CD14-positive monocyte (primary cell): ENCODE results near the gene MGAT5B. TPM values are rescaled to one million over a fixed set of nuclear protein-coding genes. Genes with fewer than 3 reads are reported as not detected.

Experiments used
- DNase-seq, 3 donors: peaks; one replicate each; pipeline ENCODE4 v3.0.0-alpha.2; 2011 to 2022
- H2AFZ ChIP-seq: 2 replicates; pipeline ENCODE4 v1.6.0; 2012; ENCODE audit warnings: mild to moderate bottlenecking, low read depth, low read length, inconsistent platforms; ENCODE audit not compliant: insufficient read depth, poor library complexity, severe bottlenecking
- H3K27ac ChIP-seq, 2 donors: 1 replicate in 1 of 2; 2 replicates in 1 of 2; pipeline ENCODE4 v1.5.1; 2012 to 2013; ENCODE audit warnings: low read length in 2 of 2, control low read depth in 1 of 2, inconsistent platforms in 1 of 2, low read depth in 1 of 2, mild to moderate bottlenecking in 1 of 2
- H3K27me3 ChIP-seq, 2 donors: one replicate each; pipeline versions ENCODE4 v1.6.0 to v1.6.1; 2011 to 2013; ENCODE audit warnings: low read length in 2 of 2; ENCODE audit not compliant: control insufficient read depth in 2 of 2, insufficient read depth in 2 of 2
- H3K36me3 ChIP-seq, 2 donors: replicated peaks in 1 of 2; 1 replicate in 1 of 2; 2 replicates in 1 of 2; pipeline versions ENCODE4 v1.5.1 to v1.6.1; 2012 to 2013; ENCODE audit warnings: low read length in 2 of 2, control low read depth in 1 of 2, inconsistent platforms in 1 of 2, mild to moderate bottlenecking in 1 of 2; ENCODE audit not compliant: insufficient read depth in 2 of 2, control insufficient read depth in 1 of 2
- H3K4me1 ChIP-seq, 2 donors: 1 replicate in 1 of 2; 2 replicates in 1 of 2; pipeline versions ENCODE4 v1.5.1 to v1.6.1; 2012 to 2013; ENCODE audit warnings: low read length in 2 of 2, control low read depth in 1 of 2, inconsistent platforms in 1 of 2, mild to moderate bottlenecking in 1 of 2, moderate library complexity in 1 of 2; ENCODE audit not compliant: insufficient read depth in 2 of 2, control insufficient read depth in 1 of 2
- H3K4me2 ChIP-seq: replicated peaks from 2 replicates; pipeline ENCODE3; 2012; ENCODE audit warnings: low read length, moderate library complexity, mild to moderate bottlenecking; ENCODE audit not compliant: poor library complexity, severe bottlenecking; ENCODE audit errors: extremely low read depth
- H3K4me3 ChIP-seq, 3 experiments: fragments of 200-600 bp in 1 of 3; sonication (generic) in 1 of 3; replicated peaks in 1 of 3; 1 replicate in 2 of 3; 2 replicates in 1 of 3; pipeline ENCODE4 v1.5.1; 2011 to 2013; ENCODE audit warnings: low read length in 3 of 3, mild to moderate bottlenecking in 3 of 3, control low read depth in 2 of 3, low read depth in 2 of 3, inconsistent platforms in 1 of 3, moderate library complexity in 1 of 3
- H3K79me2 ChIP-seq: 2 replicates; pipeline ENCODE4 v1.6.0; 2012; ENCODE audit warnings: mild to moderate bottlenecking, control low read depth, inconsistent platforms, low read length, moderate library complexity; ENCODE audit not compliant: insufficient read depth
- H3K9ac ChIP-seq: 2 replicates; pipeline ENCODE4 v1.6.0; 2017; ENCODE audit warnings: low read length, mild to moderate bottlenecking; ENCODE audit not compliant: insufficient read depth, poor library complexity, severe bottlenecking
- H3K9me3 ChIP-seq, 2 donors: replicated peaks in 1 of 2; 1 replicate in 1 of 2; 2 replicates in 1 of 2; pipeline versions ENCODE4 v1.5.1 to v1.6.1; 2012 to 2013; ENCODE audit warnings: low read length in 2 of 2, control low read depth in 1 of 2; ENCODE audit not compliant: control insufficient read depth in 1 of 2, insufficient read depth in 1 of 2
- H4K20me1 ChIP-seq: 2 replicates; pipeline ENCODE4 v1.6.0; 2012; ENCODE audit warnings: mild to moderate bottlenecking, low read length, control low read depth, moderate library complexity; ENCODE audit not compliant: insufficient read depth
- H3K27ac Mint-ChIP-seq, 7 donors: one replicate each; pipeline ENCODE4 v1.8.0; 2020; ENCODE audit warnings: mild to moderate bottlenecking in 7 of 7, mixed read lengths in 7 of 7, moderate library complexity in 6 of 7, inconsistent platforms in 2 of 7
- H3K27me3 Mint-ChIP-seq, 3 donors: one replicate each; pipeline ENCODE4 v1.8.0; 2021 to 2022; ENCODE audit warnings: low read depth in 3 of 3, mild to moderate bottlenecking in 3 of 3, mixed read lengths in 3 of 3, moderate library complexity in 3 of 3, inconsistent platforms in 1 of 3
- H3K36me3 Mint-ChIP-seq, 2 donors: one replicate each; pipeline ENCODE4 v1.8.0; 2020; ENCODE audit warnings: mixed read lengths in 2 of 2, inconsistent platforms in 1 of 2, mild to moderate bottlenecking in 1 of 2
- H3K4me1 Mint-ChIP-seq: one replicate; pipeline ENCODE4 v1.8.0; 2020; ENCODE audit warnings: mild to moderate bottlenecking, mixed read lengths
- H3K4me3 Mint-ChIP-seq, 2 donors: one replicate each; pipeline ENCODE4 v1.8.0; 2020; ENCODE audit warnings: mild to moderate bottlenecking in 2 of 2, mixed read lengths in 2 of 2, moderate library complexity in 1 of 2
- H3K9me3 Mint-ChIP-seq, 7 donors: one replicate each; pipeline ENCODE4 v1.8.0; 2020 to 2022; ENCODE audit warnings: mixed read lengths in 7 of 7, mild to moderate bottlenecking in 6 of 7, moderate library complexity in 6 of 7, inconsistent platforms in 2 of 7
- CTCF ChIP-seq: fragments of 200-600 bp; IDR thresholded peaks from one replicate; pipeline ENCODE4 v1.8.0; 2022; ENCODE audit warnings: antibody characterized with exemption, mild to moderate bottlenecking
- WGBS: methylation state at CpG from one replicate; pipeline ENCODE4 v1.1.5; 2013; ENCODE audit warnings: missing lambda C conversion rate; ENCODE audit not compliant: insufficient coverage; 5-methylcytosine and 5-hydroxymethylcytosine counted together
- intact Hi-C, 2 donors: fragments of 100-400 bp; cut with micrococcal nuclease; formaldehyde crosslinking; loops; one replicate each; pipeline versions ENCODE4 v1.15.0 to v1.15.1; 2023
- polyA plus RNA-seq, 3 donors: library from polyadenylated mRNA; depleted of rRNA in 1 of 3; unstranded in 2 of 3; stranded (reverse) in 1 of 3; fragments of 300-500 nt in 2 of 3; fragments of >200 nt in 1 of 3; fragmentation: Illumina TruSeq in 2 of 3; gene quantifications; 1 replicate in 2 of 3; 2 replicates in 1 of 3; pipeline ENCODE4 v1.2.3, GENCODE V29; 2012 to 2021

The MGAT5B gene
- polyA plus RNA-seq, 3 donors = not detected

- no peak for TF ChIP-seq CTCF
- Histone ChIP-seq H3K4me1 (peaks cover 0 to 5% of the 10 kb centered on the region in 2 donors), H3K4me3 (no peak overlapping the region), H3K27ac (no peak overlapping the region), H2AFZ (no peak overlapping the region), H3K9ac (no peak overlapping the region), H3K36me3 (no peaks in the 10 kb centered on the region), H3K27me3 (peaks cover under 1 to 1% of the 10 kb centered on the region in 2 donors), H3K4me2 (no peak overlapping the region), H4K20me1 (no peaks in the 10 kb centered on the region), H3K9me3 (no peaks in the 10 kb centered on the region), H3K79me2 (no peaks in the 10 kb centered on the region)
- DNase-seq = no peak
- Mint-ChIP-seq H3K4me1 (peaks cover 6% of the 10 kb centered on the region), H3K27ac (no peak overlapping the region), H3K9me3 (peaks cover 0 to under 1% (median 0%) of the 10 kb centered on the region in 7 donors), H3K27me3 (peaks cover 10 to 15% (median 11%) of the 10 kb centered on the region in 3 donors), H3K4me3 (no peak overlapping the region), H3K36me3 (no peaks in the 10 kb centered on the region)
- intact Hi-C loops = no loop called here
- 89% methylated on average over 8 of the region's 9 CpGs for WGBS
Observed at GRCh38 chr17:76834870-76835269, 33.3 kb upstream of the MGAT5B start.

- Histone ChIP-seq H3K27me3 (peaks cover 8 to 26% of the 10 kb centered on the region in 2 donors), H3K9me3 (peaks cover 0 to 8% of the 10 kb centered on the region in 2 donors), H3K4me3 (no peak overlapping the region), H3K79me2 (no peaks in the 10 kb centered on the region), H4K20me1 (no peaks in the 10 kb centered on the region), H3K4me2 (no peak overlapping the region), H3K27ac (no peak overlapping the region), H3K9ac (no peak overlapping the region), H2AFZ (no peak overlapping the region), H3K4me1 (peaks cover 0 to 7% of the 10 kb centered on the region in 2 donors), H3K36me3 (no peaks in the 10 kb centered on the region)
- Mint-ChIP-seq H3K4me1 (peaks cover 16% of the 10 kb centered on the region), H3K27me3 (peaks cover 28 to 45% (median 38%) of the 10 kb centered on the region in 3 donors), H3K9me3 (peaks cover 0 to 8% (median 4%) of the 10 kb centered on the region in 7 donors), H3K36me3 (no peaks in the 10 kb centered on the region), H3K27ac (no peak overlapping the region), H3K4me3 (peak overlapping the region in 1 of 2 donors; percentile 77)
- no peak for DNase-seq
- no peak for TF ChIP-seq CTCF
- intact Hi-C loops = no loop called here
- WGBS = 20% methylated on average over 3 of the region's 3 CpGs
Observed at GRCh38 chr17:76840443-76840767, 27.8 kb upstream of the MGAT5B start.
